ENCODE measurements around the gene LDLR. TPM values are rescaled to one million over a fixed set of nuclear protein-coding genes. Genes with fewer than 3 reads are reported as not detected.

Gene LDLR
- total RNA-seq, 4 donors from 2014 or later = 1.2 to 6.0 (median 3.9) TPM

DNA sequence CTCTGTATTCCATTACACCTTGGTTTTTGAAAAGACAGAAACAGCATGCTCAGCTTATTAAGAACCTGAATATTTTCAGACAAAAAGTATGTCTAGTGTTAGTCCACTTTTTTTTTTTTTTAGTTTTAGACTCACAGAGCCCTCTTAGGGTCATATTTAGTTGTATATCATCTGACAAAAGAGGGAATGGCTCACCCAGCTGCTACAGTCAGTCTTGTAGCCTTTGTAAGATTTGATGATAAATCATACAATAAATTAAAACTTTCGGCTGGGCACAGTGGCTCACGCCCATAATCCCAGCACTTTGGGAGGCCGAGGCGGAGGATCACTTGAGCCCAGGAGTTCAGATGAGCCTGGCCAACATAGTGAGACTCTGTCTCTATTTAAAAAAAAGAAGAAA is 43.7 kb upstream of the LDLR start:
- TF ChIP-seq, protein P1, sequence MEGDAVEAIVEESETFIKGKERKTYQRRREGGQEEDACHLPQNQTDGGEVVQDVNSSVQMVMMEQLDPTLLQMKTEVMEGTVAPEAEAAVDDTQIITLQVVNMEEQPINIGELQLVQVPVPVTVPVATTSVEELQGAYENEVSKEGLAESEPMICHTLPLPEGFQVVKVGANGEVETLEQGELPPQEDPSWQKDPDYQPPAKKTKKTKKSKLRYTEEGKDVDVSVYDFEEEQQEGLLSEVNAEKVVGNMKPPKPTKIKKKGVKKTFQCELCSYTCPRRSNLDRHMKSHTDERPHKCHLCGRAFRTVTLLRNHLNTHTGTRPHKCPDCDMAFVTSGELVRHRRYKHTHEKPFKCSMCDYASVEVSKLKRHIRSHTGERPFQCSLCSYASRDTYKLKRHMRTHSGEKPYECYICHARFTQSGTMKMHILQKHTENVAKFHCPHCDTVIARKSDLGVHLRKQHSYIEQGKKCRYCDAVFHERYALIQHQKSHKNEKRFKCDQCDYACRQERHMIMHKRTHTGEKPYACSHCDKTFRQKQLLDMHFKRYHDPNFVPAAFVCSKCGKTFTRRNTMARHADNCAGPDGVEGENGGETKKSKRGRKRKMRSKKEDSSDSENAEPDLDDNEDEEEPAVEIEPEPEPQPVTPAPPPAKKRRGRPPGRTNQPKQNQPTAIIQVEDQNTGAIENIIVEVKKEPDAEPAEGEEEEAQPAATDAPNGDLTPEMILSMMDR (IDR thresholded peaks at IDR 0.05 in 4 of 5, conservative IDR thresholded peaks at IDR 0.05 in 1 of 5) = no peak
- TF ChIP-seq POLR2A (IDR thresholded peaks at IDR 0.05) = no peak
- in situ Hi-C loops (cut with MboI; ENCODE audit: low sequenced_read_pairs in 4 of 4) = loop anchor here in 1 of 4 donors (25.0 kb wide), 1 partner anchor 167 kb away; no protein-coding TSS in a partner anchor
- H3K4me1 ChIP-seq = no peaks in the 10 kb centered on the region
- no peaks in the 10 kb centered on the region for H3K27me3 ChIP-seq
- ATAC-seq (no peak), DNase-seq (no peak)
- peaks cover 0 to 26% of the 10 kb centered on the region in 2 donors for H3K36me3 ChIP-seq
- intact Hi-C loops (cut with DNase I; ENCODE audit: low total_unique reads) = no loop called here
- no peaks in the 10 kb centered on the region for H3K9me3 ChIP-seq
- H3K4me3 ChIP-seq = no peak overlapping the region
- no peak overlapping the region for H3K27ac ChIP-seq

DNA sequence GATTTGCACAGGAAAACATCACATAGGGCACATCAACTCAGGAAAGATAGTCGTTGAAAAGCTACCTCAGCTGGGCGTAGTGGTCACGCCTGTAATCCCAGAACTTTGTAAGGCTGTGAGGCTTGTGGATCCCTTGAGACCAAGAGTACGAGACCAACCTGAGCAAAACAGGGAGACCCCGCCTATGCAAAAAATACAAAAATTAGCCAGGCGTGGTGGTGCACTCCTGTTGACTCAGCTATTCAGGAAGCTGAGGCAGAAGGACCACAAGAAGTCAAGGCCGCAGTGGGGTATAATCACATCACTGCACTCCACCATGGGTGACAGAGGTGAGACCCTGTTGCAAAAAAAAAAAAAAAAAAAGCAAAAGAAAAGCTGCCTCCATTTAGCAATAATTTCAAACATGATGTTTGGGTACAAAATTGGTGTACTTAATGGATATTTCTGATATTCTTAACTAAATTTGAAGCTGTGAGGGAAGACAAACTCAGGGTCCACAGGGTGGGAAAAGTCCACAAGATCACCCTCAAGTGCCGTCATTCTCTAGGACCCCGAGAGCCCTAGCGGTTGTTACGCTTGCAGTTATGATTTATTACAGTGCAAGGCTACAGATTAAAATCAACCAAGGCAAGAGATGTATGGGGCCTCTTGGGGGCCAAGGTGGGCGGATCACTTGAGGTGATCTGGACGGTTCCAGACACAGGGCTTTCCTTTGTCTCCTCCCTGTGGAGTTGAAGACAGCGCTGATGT is 42.5 kb upstream of the LDLR start:
- intact Hi-C loops (cut with DNase I; ENCODE audit: low total_unique reads) (no loop called here), in situ Hi-C loops (cut with MboI; ENCODE audit: low sequenced_read_pairs in 4 of 4) (loop anchor here in 1 of 4 donors (25.0 kb wide), 1 partner anchor 166 kb away; no protein-coding TSS in a partner anchor)
- no peaks in the 10 kb centered on the region for H3K9me3 ChIP-seq
- no peaks in the 10 kb centered on the region for H3K27me3 ChIP-seq
- no peak overlapping the region for H3K4me3 ChIP-seq
- H3K4me1 ChIP-seq = no peaks in the 10 kb centered on the region
- TF ChIP-seq, protein P1 (IDR thresholded peaks at IDR 0.05 in 4 of 5, conservative IDR thresholded peaks at IDR 0.05 in 1 of 5) = no peak
- TF ChIP-seq POLR2A (IDR thresholded peaks at IDR 0.05) = no peak
- ATAC-seq (no peak), DNase-seq (no peak)
- no peak overlapping the region for H3K27ac ChIP-seq
- H3K36me3 ChIP-seq = peaks cover 0 to 20% of the 10 kb centered on the region in 2 donors

DNA sequence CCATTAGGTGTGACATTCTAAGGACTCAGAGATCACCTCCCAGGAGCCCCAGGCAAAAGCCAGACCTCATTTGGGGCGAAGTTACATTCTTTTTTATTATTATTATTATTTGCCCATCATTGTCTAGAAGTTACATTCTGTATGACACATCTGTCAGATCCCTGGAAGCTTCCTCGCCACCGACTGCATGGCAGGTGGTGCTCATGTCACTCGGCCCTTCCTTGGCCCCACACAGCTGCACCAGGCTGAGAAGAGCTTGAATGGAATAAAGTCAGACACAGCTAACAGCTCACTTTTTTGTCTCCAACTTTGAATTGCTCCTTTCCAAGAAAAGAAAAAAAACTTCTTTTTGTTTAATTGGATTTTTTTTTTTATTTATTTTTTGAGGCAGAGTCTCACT is 41.4 kb upstream of the LDLR start:
- Histone ChIP-seq H3K27ac (no peak overlapping the region), H3K4me3 (no peak overlapping the region), H3K27me3 (no peaks in the 10 kb centered on the region), H3K36me3 (peaks cover 0 to 9% of the 10 kb centered on the region in 2 donors), H3K4me1 (no peaks in the 10 kb centered on the region), H3K9me3 (no peaks in the 10 kb centered on the region)
- TF ChIP-seq POLR2A (IDR thresholded peaks at IDR 0.05) = no peak
- TF ChIP-seq, protein P1 (IDR thresholded peaks at IDR 0.05 in 4 of 5, conservative IDR thresholded peaks at IDR 0.05 in 1 of 5) = no peak
- intact Hi-C loops (cut with DNase I; ENCODE audit: low total_unique reads) = no loop called here
- DNase-seq (no peak), ATAC-seq (no peak)
- in situ Hi-C loops (cut with MboI; ENCODE audit: low sequenced_read_pairs in 4 of 4) = loop anchor here in 1 of 4 donors (25.0 kb wide), 1 partner anchor 164 kb away; no protein-coding TSS in a partner anchor

DNA sequence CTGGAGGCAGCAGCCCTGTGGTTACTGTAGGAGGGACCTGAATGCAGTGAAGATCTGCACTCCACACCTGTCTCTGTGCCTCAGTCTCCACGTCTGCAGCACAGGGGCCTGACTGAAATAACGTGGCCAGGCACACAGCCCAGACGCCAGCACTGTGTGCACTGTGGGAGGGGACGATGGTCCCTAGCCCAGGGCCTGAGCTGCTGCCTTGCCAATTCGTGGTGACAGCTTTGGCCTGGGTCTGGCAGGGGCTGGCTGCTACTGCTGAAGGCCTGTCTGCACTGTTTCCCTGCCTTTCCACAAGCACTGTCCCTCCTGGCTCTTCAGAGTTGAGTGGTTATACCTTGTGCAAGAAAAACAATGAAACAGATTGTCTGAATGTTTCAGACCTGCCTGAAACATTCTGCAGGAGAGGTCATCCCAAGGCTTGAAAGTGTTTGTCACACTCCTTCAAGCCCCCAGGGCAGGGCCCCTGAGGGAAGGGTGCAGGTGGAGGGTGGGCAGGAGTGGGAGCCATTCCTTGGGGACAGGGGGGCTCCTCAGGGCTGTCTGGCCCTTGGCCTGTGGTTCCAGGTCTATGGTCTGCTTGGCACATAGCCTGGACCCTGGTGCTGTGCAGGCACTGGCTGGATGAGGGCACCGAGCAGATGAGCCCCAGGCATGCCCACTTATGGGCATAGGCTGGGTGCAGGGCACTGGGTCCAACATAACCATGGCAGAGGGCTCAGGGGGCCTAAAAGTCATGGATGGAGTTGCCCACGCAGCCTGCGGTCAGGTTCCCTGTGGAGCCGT is 38.7 kb upstream of the LDLR start:
- Histone ChIP-seq H3K4me3 (no peak overlapping the region), H3K27me3 (no peaks in the 10 kb centered on the region), H3K27ac (no peak overlapping the region), H3K4me1 (no peaks in the 10 kb centered on the region), H3K36me3 (no peaks in the 10 kb centered on the region), H3K9me3 (no peaks in the 10 kb centered on the region)
- in situ Hi-C loops (cut with MboI; ENCODE audit: low sequenced_read_pairs in 4 of 4) = no loop called here
- TF ChIP-seq POLR2A (IDR thresholded peaks at IDR 0.05) = no peak
- TF ChIP-seq, protein P1 (IDR thresholded peaks at IDR 0.05 in 4 of 5, conservative IDR thresholded peaks at IDR 0.05 in 1 of 5) = no peak
- intact Hi-C loops (cut with DNase I; ENCODE audit: low total_unique reads) = no loop called here
- no peak for DNase-seq
- no peak for ATAC-seq

All from gastrocnemius medialis (tissue), 4 donors.